Muscle layer of colon (tissue), 2 donors: ENCODE results near the gene KSR1.
A peak's percentile ranks its signal among the peaks of the same experiment; 100 is the strongest.

Source experiments
- H3K27ac ChIP-seq: one replicate; pipeline ENCODE4 v1.7.0; 2013; ENCODE audit warnings: low read depth, mild to moderate bottlenecking, low read length, moderate library complexity
- H3K27me3 ChIP-seq, 2 donors: one replicate each; pipeline ENCODE4 v1.7.0; 2013; ENCODE audit warnings: low read length in 2 of 2, mild to moderate bottlenecking in 2 of 2; ENCODE audit not compliant: insufficient read depth in 2 of 2, control insufficient read depth in 1 of 2
- H3K36me3 ChIP-seq: one replicate; pipeline ENCODE4 v1.7.0; 2013; ENCODE audit warnings: mild to moderate bottlenecking, low read length; ENCODE audit not compliant: insufficient read depth
- H3K4me1 ChIP-seq: one replicate; pipeline ENCODE4 v1.7.0; 2013; ENCODE audit warnings: mild to moderate bottlenecking, low read length; ENCODE audit not compliant: insufficient read depth
- H3K4me3 ChIP-seq, 2 donors: one replicate each; pipeline ENCODE4 v1.7.0; 2013; ENCODE audit warnings: low read length in 2 of 2, low read depth in 1 of 2, mild to moderate bottlenecking in 1 of 2, moderate library complexity in 1 of 2
- H3K9ac ChIP-seq: one replicate; pipeline ENCODE4 v1.7.0; 2013; ENCODE audit warnings: low read length
- H3K9me3 ChIP-seq: one replicate; pipeline ENCODE4 v1.7.0; 2013; ENCODE audit warnings: mild to moderate bottlenecking, low read length
- donor health status: abdominal sarcoma.
- donor health status: Adenocarcinoma of cecum.

KSR1 gene

GRCh38 chr17:27535975-27536374 is 79.7 kb downstream of the KSR1 start:
- Histone ChIP-seq H3K4me1 (peaks cover 70% of the 10 kb centered on the region), H3K9ac (no peak overlapping the region)

DNA sequence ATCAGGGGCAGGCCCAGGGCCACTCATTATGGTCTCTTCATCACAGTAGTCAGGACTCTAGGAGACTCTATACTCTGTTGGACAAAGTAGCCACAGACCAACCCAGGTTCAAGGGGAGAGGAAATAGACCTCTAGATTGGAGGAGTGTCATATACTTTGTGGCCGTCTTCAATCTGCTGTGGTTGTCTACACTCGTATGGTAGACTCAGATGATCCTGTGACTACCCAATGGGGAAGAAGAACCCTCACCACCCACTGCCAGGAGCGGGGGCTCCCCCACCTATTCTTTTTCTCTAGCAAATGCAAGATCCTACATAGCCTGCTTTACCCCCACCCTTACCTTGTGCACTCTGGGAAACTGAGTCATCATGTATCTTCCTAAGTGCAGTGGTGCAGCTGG is 80.5 kb downstream of the KSR1 start:
- no peaks in the 10 kb centered on the region for H3K9me3 ChIP-seq
- H3K4me1 ChIP-seq: peaks cover 72% of the 10 kb centered on the region
- no peak overlapping the region for H3K27ac ChIP-seq
- no peak overlapping the region for H3K9ac ChIP-seq
- H3K27me3 ChIP-seq: no peaks in the 10 kb centered on the region
- H3K36me3 ChIP-seq: no peaks in the 10 kb centered on the region
- no peak overlapping the region for H3K4me3 ChIP-seq

More at GRCh38 chr17:27535975-27536374, 79.7 kb downstream of the KSR1 start:
- Histone ChIP-seq H3K9me3 (no peaks in the 10 kb centered on the region), H3K4me3 (peak overlapping the region in 1 of 2 donors; percentile 15), H3K27me3 (no peaks in the 10 kb centered on the region), H3K27ac (peak overlapping the region; percentile 19), H3K36me3 (no peaks in the 10 kb centered on the region)

DNA sequence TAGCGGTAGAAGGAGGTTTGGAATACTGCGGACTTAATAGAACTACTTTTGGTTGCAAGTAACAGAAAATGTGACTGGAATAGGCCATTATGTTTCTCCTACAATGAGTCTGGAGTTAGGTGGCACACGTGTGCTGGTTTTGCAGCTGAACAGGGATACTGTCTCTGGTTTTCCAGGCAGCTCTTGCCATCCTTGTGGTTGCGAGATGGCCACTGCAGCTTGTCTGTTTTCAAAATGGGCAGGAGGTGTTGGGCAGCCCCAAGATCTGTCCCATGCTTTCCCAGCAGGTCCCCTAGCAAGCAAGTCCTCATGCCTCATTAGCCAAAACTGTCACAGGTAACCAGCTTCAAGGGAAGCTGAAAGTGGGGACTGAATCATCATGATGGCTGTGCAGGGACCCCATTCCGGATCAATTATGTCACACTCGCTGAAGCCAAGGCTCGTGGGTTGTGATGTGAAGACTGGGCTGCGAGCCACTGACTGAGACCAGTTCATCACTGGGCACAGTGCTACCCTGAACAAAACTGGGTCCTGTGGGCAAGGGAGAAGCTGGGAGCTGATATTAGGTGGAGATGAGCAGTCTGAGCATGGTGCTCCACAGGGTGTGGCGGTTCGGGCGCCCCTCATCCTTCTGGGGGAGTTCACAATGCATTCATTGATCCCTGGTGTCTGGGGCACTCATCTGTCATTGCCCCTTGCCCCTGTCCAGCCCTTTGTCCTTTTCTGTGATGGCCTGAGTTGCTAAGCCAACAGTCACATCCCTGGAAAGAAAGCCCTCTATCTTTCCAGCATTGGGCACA is 82.1 kb downstream of the KSR1 start:
- H3K4me3 ChIP-seq: no peak overlapping the region
- H3K27ac ChIP-seq: peak overlapping the region; percentile 46
- no peak overlapping the region for H3K9ac ChIP-seq
- no peaks in the 10 kb centered on the region for H3K9me3 ChIP-seq
- H3K27me3 ChIP-seq: no peaks in the 10 kb centered on the region
- H3K4me1 ChIP-seq: peaks cover 58% of the 10 kb centered on the region
- H3K36me3 ChIP-seq: no peaks in the 10 kb centered on the region

GRCh38 chr17:27539152-27539551 is 82.9 kb downstream of the KSR1 start:
- Histone ChIP-seq H3K9ac (no peak overlapping the region), H3K4me1 (peaks cover 51% of the 10 kb centered on the region), H3K36me3 (no peaks in the 10 kb centered on the region), H3K4me3 (no peak overlapping the region), H3K27me3 (no peaks in the 10 kb centered on the region), H3K9me3 (no peaks in the 10 kb centered on the region), H3K27ac (peak overlapping the region; percentile 48)

GRCh38 chr17:27539794-27540317 is 83.6 kb downstream of the KSR1 start:
- no peak overlapping the region for H3K4me3 ChIP-seq
- H3K27ac ChIP-seq: peak overlapping the region; percentile 48

GRCh38 chr17:27540318-27541101 is 84.3 kb downstream of the KSR1 start:
- Histone ChIP-seq H3K4me3 (no peak overlapping the region), H3K27me3 (no peaks in the 10 kb centered on the region), H3K36me3 (no peaks in the 10 kb centered on the region), H3K9me3 (no peaks in the 10 kb centered on the region), H3K27ac (peak overlapping the region; percentile 65), H3K9ac (peak overlapping the region; percentile 7), H3K4me1 (peaks cover 44% of the 10 kb centered on the region)

More at GRCh38 chr17:27539794-27540317, 83.6 kb downstream of the KSR1 start:
- no peak overlapping the region for H3K9ac ChIP-seq
- H3K4me1 ChIP-seq: peaks cover 44% of the 10 kb centered on the region
- H3K27me3 ChIP-seq: no peaks in the 10 kb centered on the region
- no peaks in the 10 kb centered on the region for H3K36me3 ChIP-seq
- H3K9me3 ChIP-seq: no peaks in the 10 kb centered on the region

GRCh38 chr17:27541301-27542023 is 85.2 kb downstream of the KSR1 start:
- Histone ChIP-seq H3K9me3 (no peaks in the 10 kb centered on the region), H3K27ac (peak overlapping the region; percentile 65)

GRCh38 chr17:27542841-27543463 is 86.7 kb downstream of the KSR1 start:
- H3K4me1 ChIP-seq: peaks cover 46% of the 10 kb centered on the region
- no peak overlapping the region for H3K4me3 ChIP-seq
- H3K9me3 ChIP-seq: no peaks in the 10 kb centered on the region
- H3K9ac ChIP-seq: no peak overlapping the region
- H3K36me3 ChIP-seq: no peaks in the 10 kb centered on the region
- H3K27me3 ChIP-seq: no peaks in the 10 kb centered on the region
- H3K27ac ChIP-seq: no peak overlapping the region

More at GRCh38 chr17:27541301-27542023, 85.2 kb downstream of the KSR1 start:
- H3K9ac ChIP-seq: peak overlapping the region; percentile 7
- H3K27me3 ChIP-seq: no peaks in the 10 kb centered on the region
- no peaks in the 10 kb centered on the region for H3K36me3 ChIP-seq
- no peak overlapping the region for H3K4me3 ChIP-seq
- H3K4me1 ChIP-seq: peaks cover 44% of the 10 kb centered on the region

GRCh38 chr17:27543464-27543856 is 87.2 kb downstream of the KSR1 start:
- no peak overlapping the region for H3K4me3 ChIP-seq
- no peaks in the 10 kb centered on the region for H3K27me3 ChIP-seq
- peaks cover 46% of the 10 kb centered on the region for H3K4me1 ChIP-seq
- H3K27ac ChIP-seq: no peak overlapping the region
- H3K36me3 ChIP-seq: no peaks in the 10 kb centered on the region
- no peaks in the 10 kb centered on the region for H3K9me3 ChIP-seq
- H3K9ac ChIP-seq: no peak overlapping the region

GRCh38 chr17:27543958-27544349 is 87.7 kb downstream of the KSR1 start:
- peaks cover 45% of the 10 kb centered on the region for H3K4me1 ChIP-seq
- no peak overlapping the region for H3K9ac ChIP-seq
- H3K9me3 ChIP-seq: no peaks in the 10 kb centered on the region
- H3K4me3 ChIP-seq: no peak overlapping the region
- no peaks in the 10 kb centered on the region for H3K27me3 ChIP-seq
- no peak overlapping the region for H3K27ac ChIP-seq
- H3K36me3 ChIP-seq: no peaks in the 10 kb centered on the region
